GM23338 (cell line): ENCODE results near the gene ARPP21. TPM values are rescaled to one million over a fixed set of nuclear protein-coding genes. Genes with fewer than 3 reads are reported as not detected.

Source experiments
- ATAC-seq: fragments of 200-7000 bp; cut with Tn5 transposase; 3 replicates; pipeline ENCODE4 v1.9.1; 2020
- DNase-seq: peaks from one replicate; pipeline ENCODE4 v3.0.0-alpha.2; 2015; ENCODE audit warnings: low spot score
- H2AFZ ChIP-seq: fragments of 200-600 bp; sonication (generic); 2 replicates; pipeline ENCODE4 v1.8.0; 2016; ENCODE audit warnings: antibody characterized with exemption, mild to moderate bottlenecking, moderate library complexity
- H3F3A ChIP-seq: fragments of 200-600 bp; sonication (generic); replicated peaks from 2 replicates; pipeline ENCODE4 v1.8.0; 2017; ENCODE audit warnings: antibody characterized with exemption, mixed run types, low read depth
- H3K27ac ChIP-seq: fragments of 200-600 bp; sonication (generic); 2 replicates; pipeline ENCODE4 v1.6.1; 2016; ENCODE audit warnings: low read depth
- H3K27me3 ChIP-seq: fragments of 200-600 bp; sonication (generic); 2 replicates; pipeline ENCODE4 v1.8.0; 2016; ENCODE audit warnings: mild to moderate bottlenecking, mixed run types, moderate library complexity; ENCODE audit not compliant: insufficient read depth
- H3K36me3 ChIP-seq: fragments of 200-600 bp; sonication (generic); 2 replicates; pipeline ENCODE4 v1.8.0; 2016; ENCODE audit warnings: mild to moderate bottlenecking; ENCODE audit not compliant: insufficient read depth
- H3K4me1 ChIP-seq: fragments of 200-600 bp; sonication (generic); 2 replicates; pipeline ENCODE4 v1.8.0; 2016; ENCODE audit warnings: mild to moderate bottlenecking, moderate library complexity; ENCODE audit not compliant: insufficient read depth
- H3K4me2 ChIP-seq: fragments of 200-600 bp; sonication (generic); 2 replicates; pipeline ENCODE4 v1.7.1; 2017; ENCODE audit warnings: mixed run types
- H3K4me3 ChIP-seq: fragments of 200-600 bp; sonication (generic); 2 replicates; pipeline ENCODE4 v1.6.1; 2016; ENCODE audit warnings: mixed run types
- H3K79me2 ChIP-seq: fragments of 200-600 bp; sonication (generic); replicated peaks from 2 replicates; pipeline ENCODE4 v1.8.0; 2017; ENCODE audit warnings: mild to moderate bottlenecking; ENCODE audit not compliant: insufficient read depth
- H3K9me2 ChIP-seq: fragments of 200-600 bp; sonication (generic); 2 replicates; pipeline ENCODE4 v1.8.0; 2017; ENCODE audit not compliant: insufficient read depth
- H4K20me1 ChIP-seq: fragments of 200-600 bp; sonication (generic); replicated peaks from 2 replicates; pipeline ENCODE4 v1.8.0; 2017; ENCODE audit warnings: mild to moderate bottlenecking; ENCODE audit not compliant: insufficient read depth
- H3K27ac Mint-ChIP-seq: 2 replicates; pipeline ENCODE4 v1.8.0; 2020; ENCODE audit warnings: inconsistent platforms, mild to moderate bottlenecking, moderate library complexity, mixed read lengths
- H3K27me3 Mint-ChIP-seq: 3 replicates; pipeline ENCODE4 v1.8.0; 2022; ENCODE audit warnings: low read depth, mild to moderate bottlenecking, moderate library complexity, mixed read lengths, inconsistent platforms; ENCODE audit not compliant: insufficient read depth, poor library complexity
- H3K36me3 Mint-ChIP-seq: 3 replicates; pipeline ENCODE4 v1.8.0; 2021; ENCODE audit warnings: low read depth, mild to moderate bottlenecking, inconsistent platforms, moderate library complexity, mixed read lengths
- H3K4me1 Mint-ChIP-seq: 3 replicates; pipeline ENCODE4 v1.8.0; 2020; ENCODE audit warnings: mild to moderate bottlenecking, inconsistent platforms, mixed read lengths
- H3K4me3 Mint-ChIP-seq: 3 replicates; pipeline ENCODE4 v1.8.0; 2021; ENCODE audit warnings: moderate library complexity, mild to moderate bottlenecking, inconsistent platforms, mixed read lengths
- H3K9me3 Mint-ChIP-seq: 3 replicates; pipeline ENCODE4 v1.8.0; 2020; ENCODE audit warnings: moderate library complexity, mild to moderate bottlenecking, inconsistent platforms, mixed read lengths
- CREB1 ChIP-seq: fragments of 250-450 bp; sonication (Bioruptor Pico); IDR thresholded peaks from 2 replicates; pipeline ENCODE4 v1.5.0; 2020; ENCODE audit warnings: low read depth, mild to moderate bottlenecking, moderate library complexity
- EZH2 ChIP-seq: fragments of 200-600 bp; sonication (generic); IDR thresholded peaks from one replicate; pipeline ENCODE4 v1.8.0; 2017; ENCODE audit warnings: antibody characterized with exemption, mild to moderate bottlenecking, low read depth; ENCODE audit not compliant: unreplicated experiment
- NANOG ChIP-seq: IDR thresholded peaks from 2 replicates; pipeline ENCODE4 v1.6.1; 2016; ENCODE audit warnings: antibody characterized with exemption, borderline replicate concordance
- ZNF114 ChIP-seq: fragments of 250-450 bp; sonication (Bioruptor Pico); IDR thresholded peaks from 2 replicates; pipeline ENCODE4 v1.5.0; 2020; ENCODE audit warnings: mild to moderate bottlenecking, moderate library complexity
- ZNF331 ChIP-seq: fragments of 250-450 bp; sonication (Bioruptor Pico); IDR thresholded peaks from 2 replicates; pipeline ENCODE4 v1.5.0; 2020; ENCODE audit warnings: low read depth, mild to moderate bottlenecking, moderate library complexity
- polyA plus RNA-seq: library from polyadenylated mRNA; unstranded; fragments of >200 nt; fragmentation: Nextera tagmentation; extraction: Ambion mirVana; gene quantifications from 2 replicates; pipeline ENCODE4 v1.2.1, GENCODE V29; 2016
- total RNA-seq: library from RNA; depleted of rRNA; stranded (reverse); fragments of >200 nt; shearing (Covaris generic); gene quantifications from 2 replicates; pipeline ENCODE4 v1.2.3, GENCODE V29; 2014
- TF ChIP-seq, protein P1 (sequence below): IDR thresholded peaks from one replicate; pipeline ENCODE4 v1.6.1; 2018; ENCODE audit warnings: antibody characterized with exemption; ENCODE audit not compliant: unreplicated experiment
- TF ChIP-seq, protein P2 (sequence below), 2 experiments: fragments of 200-600 bp in 1 of 2; sonication (generic) in 1 of 2; conservative IDR thresholded peaks; 2 replicates each; pipeline versions ENCODE4 v1.5.1 to v1.6.1; 2016 to 2017; ENCODE audit warnings: antibody characterized with exemption in 2 of 2, low read depth in 2 of 2, mild to moderate bottlenecking in 2 of 2, moderate library complexity in 1 of 2
- TF ChIP-seq, protein P3 (sequence below): fragments of 250-450 bp; sonication (Bioruptor Pico); IDR thresholded peaks from 2 replicates; pipeline ENCODE4 v1.5.0; 2020; ENCODE audit warnings: mild to moderate bottlenecking, moderate library complexity

ARPP21 gene
- total and polyA plus RNA-seq, 2 experiments from 2014 or later: not detected

DNA sequence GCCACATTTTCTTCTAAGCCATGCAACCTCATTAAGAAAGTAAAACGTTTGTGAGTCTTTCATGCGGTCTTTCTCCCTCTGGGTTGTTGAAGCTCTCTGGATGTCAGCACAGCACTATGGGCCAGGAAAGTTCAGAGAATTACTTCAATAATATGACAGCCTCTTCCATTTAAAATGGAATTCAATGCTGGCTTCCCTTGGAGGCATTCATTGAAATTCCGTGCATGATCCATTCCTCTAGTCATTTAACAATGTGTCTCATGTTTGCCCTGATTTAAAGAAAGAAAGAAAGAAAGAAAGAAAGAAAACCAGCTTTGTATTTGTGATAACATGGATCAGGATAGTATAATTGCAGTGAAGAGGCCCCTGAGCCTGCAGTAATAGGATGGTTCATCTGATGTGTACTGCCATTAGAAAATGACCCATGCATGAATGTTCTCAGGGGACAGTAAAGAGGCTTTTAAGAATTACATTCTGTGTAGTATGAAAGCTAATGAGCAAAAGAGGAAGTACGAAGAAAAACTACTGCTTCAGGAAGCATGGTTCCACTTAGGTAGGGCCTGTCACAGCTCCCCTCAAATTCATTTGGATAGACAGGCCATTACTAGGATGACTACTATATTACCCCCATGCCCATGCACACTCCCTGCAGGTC, 146.0 kb downstream of the ARPP21 start (continued):
- TF ChIP-seq, protein P1, sequence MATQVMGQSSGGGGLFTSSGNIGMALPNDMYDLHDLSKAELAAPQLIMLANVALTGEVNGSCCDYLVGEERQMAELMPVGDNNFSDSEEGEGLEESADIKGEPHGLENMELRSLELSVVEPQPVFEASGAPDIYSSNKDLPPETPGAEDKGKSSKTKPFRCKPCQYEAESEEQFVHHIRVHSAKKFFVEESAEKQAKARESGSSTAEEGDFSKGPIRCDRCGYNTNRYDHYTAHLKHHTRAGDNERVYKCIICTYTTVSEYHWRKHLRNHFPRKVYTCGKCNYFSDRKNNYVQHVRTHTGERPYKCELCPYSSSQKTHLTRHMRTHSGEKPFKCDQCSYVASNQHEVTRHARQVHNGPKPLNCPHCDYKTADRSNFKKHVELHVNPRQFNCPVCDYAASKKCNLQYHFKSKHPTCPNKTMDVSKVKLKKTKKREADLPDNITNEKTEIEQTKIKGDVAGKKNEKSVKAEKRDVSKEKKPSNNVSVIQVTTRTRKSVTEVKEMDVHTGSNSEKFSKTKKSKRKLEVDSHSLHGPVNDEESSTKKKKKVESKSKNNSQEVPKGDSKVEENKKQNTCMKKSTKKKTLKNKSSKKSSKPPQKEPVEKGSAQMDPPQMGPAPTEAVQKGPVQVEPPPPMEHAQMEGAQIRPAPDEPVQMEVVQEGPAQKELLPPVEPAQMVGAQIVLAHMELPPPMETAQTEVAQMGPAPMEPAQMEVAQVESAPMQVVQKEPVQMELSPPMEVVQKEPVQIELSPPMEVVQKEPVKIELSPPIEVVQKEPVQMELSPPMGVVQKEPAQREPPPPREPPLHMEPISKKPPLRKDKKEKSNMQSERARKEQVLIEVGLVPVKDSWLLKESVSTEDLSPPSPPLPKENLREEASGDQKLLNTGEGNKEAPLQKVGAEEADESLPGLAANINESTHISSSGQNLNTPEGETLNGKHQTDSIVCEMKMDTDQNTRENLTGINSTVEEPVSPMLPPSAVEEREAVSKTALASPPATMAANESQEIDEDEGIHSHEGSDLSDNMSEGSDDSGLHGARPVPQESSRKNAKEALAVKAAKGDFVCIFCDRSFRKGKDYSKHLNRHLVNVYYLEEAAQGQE: no peak
- TF ChIP-seq ZNF114 (CRISPR knock-in tag): no peak
- TF ChIP-seq EZH2: no peak
- TF ChIP-seq ZNF331 (CRISPR knock-in tag): no peak
- no peak for TF ChIP-seq CREB1 (CRISPR knock-in tag)
- TF ChIP-seq NANOG: no peak

DNA sequence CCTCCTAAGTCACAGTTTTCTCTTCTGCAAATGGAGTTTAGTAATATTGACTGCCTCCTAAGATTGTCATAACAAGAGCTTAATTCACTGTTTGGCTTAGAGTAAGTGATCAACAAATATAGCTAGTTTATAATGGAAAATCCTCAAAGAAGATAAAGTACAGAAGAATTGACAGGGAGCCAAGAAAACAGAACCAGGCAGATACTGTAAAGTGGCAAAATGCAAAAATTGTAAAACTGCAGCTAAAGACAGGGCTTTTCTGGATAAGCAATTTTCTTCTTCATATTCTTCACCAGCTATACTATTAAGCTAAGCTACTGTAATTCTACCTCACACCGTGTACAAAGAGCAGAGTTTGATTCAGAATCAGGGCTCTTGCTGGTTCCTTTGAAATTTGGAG, 148.6 kb downstream of the ARPP21 start:
- no peaks in the 10 kb centered on the region for H3K79me2 ChIP-seq
- H3K4me3 ChIP-seq: no peak overlapping the region
- H2AFZ ChIP-seq: no peak overlapping the region
- no peak overlapping the region for H3K27ac ChIP-seq
- no peak overlapping the region for H3K27ac Mint-ChIP-seq
- H3K9me3 Mint-ChIP-seq: no peaks in the 10 kb centered on the region
- no peak overlapping the region for H3K4me2 ChIP-seq
- H3K4me1 ChIP-seq: peaks cover 7% of the 10 kb centered on the region; the same call in 1 of the 2 replicates
- no peaks in the 10 kb centered on the region for H3K36me3 ChIP-seq
- H3K4me1 Mint-ChIP-seq: peaks cover 4% of the 10 kb centered on the region; the same call in 2 of the 3 replicates
- H3F3A ChIP-seq: no peaks in the 10 kb centered on the region
- no peaks in the 10 kb centered on the region for H3K27me3 ChIP-seq
- no peaks in the 10 kb centered on the region for H3K36me3 Mint-ChIP-seq
- H4K20me1 ChIP-seq: no peaks in the 10 kb centered on the region
- no peak for DNase-seq
- H3K9me2 ChIP-seq: no peaks in the 10 kb centered on the region
- no peak for ATAC-seq
- no peak overlapping the region for H3K4me3 Mint-ChIP-seq
- H3K27me3 Mint-ChIP-seq: no peaks in the 10 kb centered on the region
- TF ChIP-seq ZNF331 (CRISPR knock-in tag) (no peak), EZH2 (no peak), NANOG (no peak)
- TF ChIP-seq, protein P1: no peak
- TF ChIP-seq, protein P2, sequence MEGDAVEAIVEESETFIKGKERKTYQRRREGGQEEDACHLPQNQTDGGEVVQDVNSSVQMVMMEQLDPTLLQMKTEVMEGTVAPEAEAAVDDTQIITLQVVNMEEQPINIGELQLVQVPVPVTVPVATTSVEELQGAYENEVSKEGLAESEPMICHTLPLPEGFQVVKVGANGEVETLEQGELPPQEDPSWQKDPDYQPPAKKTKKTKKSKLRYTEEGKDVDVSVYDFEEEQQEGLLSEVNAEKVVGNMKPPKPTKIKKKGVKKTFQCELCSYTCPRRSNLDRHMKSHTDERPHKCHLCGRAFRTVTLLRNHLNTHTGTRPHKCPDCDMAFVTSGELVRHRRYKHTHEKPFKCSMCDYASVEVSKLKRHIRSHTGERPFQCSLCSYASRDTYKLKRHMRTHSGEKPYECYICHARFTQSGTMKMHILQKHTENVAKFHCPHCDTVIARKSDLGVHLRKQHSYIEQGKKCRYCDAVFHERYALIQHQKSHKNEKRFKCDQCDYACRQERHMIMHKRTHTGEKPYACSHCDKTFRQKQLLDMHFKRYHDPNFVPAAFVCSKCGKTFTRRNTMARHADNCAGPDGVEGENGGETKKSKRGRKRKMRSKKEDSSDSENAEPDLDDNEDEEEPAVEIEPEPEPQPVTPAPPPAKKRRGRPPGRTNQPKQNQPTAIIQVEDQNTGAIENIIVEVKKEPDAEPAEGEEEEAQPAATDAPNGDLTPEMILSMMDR (conservative IDR thresholded peaks at IDR 0.05; ENCODE audit: low read depth in 2 of 2): no peak
- TF ChIP-seq, protein P3, sequence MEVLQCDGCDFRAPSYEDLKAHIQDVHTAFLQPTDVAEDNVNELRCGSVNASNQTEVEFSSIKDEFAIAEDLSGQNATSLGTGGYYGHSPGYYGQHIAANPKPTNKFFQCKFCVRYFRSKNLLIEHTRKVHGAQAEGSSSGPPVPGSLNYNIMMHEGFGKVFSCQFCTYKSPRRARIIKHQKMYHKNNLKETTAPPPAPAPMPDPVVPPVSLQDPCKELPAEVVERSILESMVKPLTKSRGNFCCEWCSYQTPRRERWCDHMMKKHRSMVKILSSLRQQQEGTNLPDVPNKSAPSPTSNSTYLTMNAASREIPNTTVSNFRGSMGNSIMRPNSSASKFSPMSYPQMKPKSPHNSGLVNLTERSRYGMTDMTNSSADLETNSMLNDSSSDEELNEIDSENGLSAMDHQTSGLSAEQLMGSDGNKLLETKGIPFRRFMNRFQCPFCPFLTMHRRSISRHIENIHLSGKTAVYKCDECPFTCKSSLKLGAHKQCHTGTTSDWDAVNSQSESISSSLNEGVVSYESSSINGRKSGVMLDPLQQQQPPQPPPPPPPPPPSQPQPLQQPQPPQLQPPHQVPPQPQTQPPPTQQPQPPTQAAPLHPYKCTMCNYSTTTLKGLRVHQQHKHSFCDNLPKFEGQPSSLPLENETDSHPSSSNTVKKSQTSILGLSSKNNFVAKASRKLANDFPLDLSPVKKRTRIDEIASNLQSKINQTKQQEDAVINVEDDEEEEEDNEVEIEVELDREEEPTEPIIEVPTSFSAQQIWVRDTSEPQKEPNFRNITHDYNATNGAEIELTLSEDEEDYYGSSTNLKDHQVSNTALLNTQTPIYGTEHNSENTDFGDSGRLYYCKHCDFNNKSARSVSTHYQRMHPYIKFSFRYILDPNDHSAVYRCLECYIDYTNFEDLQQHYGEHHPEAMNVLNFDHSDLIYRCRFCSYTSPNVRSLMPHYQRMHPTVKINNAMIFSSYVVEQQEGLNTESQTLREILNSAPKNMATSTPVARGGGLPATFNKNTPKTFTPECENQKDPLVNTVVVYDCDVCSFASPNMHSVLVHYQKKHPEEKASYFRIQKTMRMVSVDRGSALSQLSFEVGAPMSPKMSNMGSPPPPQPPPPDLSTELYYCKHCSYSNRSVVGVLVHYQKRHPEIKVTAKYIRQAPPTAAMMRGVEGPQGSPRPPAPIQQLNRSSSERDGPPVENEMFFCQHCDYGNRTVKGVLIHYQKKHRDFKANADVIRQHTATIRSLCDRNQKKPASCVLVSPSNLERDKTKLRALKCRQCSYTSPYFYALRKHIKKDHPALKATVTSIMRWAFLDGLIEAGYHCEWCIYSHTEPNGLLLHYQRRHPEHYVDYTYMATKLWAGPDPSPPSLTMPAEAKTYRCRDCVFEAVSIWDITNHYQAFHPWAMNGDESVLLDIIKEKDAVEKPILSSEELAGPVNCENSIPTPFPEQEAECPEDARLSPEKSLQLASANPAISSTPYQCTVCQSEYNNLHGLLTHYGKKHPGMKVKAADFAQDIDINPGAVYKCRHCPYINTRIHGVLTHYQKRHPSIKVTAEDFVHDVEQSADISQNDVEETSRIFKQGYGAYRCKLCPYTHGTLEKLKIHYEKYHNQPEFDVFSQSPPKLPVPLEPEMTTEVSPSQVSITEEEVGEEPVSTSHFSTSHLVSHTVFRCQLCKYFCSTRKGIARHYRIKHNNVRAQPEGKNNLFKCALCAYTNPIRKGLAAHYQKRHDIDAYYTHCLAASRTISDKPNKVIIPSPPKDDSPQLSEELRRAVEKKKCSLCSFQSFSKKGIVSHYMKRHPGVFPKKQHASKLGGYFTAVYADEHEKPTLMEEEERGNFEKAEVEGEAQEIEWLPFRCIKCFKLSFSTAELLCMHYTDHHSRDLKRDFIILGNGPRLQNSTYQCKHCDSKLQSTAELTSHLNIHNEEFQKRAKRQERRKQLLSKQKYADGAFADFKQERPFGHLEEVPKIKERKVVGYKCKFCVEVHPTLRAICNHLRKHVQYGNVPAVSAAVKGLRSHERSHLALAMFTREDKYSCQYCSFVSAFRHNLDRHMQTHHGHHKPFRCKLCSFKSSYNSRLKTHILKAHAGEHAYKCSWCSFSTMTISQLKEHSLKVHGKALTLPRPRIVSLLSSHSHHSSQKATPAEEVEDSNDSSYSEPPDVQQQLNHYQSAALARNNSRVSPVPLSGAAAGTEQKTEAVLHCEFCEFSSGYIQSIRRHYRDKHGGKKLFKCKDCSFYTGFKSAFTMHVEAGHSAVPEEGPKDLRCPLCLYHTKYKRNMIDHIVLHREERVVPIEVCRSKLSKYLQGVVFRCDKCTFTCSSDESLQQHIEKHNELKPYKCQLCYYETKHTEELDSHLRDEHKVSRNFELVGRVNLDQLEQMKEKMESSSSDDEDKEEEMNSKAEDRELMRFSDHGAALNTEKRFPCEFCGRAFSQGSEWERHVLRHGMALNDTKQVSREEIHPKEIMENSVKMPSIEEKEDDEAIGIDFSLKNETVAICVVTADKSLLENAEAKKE (CRISPR knock-in tag): no peak
